ENCODE results near the gene ATG16L2. TPM values are rescaled to one million over a fixed set of nuclear protein-coding genes. Genes with fewer than 3 reads are reported as not detected.

ATG16L2 gene
- total and polyA plus RNA-seq, 9 of the 15 experiments (the other 6 are each of a cell fraction or from before 2014, with no cell fraction given): 0.18 to 11.2 (median 6.2) TPM

DNA sequence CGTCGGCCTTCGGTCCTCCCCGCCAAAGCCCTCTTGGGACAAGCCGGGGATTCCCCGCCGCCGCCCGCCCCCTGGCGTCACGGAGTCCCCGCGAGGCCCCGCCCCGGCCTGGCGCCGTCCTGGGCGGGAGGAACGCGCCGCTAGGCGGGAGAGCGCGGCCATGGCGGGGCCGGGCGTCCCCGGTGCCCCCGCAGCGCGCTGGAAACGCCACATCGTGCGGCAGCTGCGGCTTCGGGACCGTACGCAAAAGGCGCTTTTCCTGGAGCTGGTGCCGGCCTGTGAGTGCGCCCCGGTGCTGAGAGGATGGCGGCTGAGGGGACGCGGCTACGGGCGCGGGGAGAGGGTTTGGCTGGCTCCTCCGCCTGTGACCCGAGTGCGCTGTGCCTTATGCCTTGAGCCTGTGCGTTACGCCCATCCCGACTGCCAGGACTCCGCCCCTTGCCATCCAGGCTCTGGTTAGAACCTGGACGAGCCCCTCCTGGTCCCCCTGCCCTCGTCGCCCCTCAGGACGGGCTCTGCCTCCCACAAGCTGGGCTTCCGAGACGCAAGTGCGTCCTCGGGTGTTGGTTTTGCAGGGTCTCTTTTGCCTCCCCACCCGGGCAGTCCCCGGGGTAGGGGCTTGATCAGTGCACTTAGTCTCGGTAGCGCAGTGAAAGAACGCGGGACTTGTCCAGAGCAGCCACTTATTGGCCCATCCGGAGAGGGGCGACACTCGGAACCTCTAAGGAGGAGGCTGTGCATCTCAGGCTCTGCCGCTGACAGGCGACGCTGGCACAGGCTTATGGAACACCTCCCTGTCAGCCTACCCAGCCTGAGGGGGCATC lies at the start of gene ATG16L2 (continued):
- TF ChIP-seq EP400 (IDR thresholded peaks at IDR 0.05) (peak; percentile 40; the same call in 1 of the 2 replicates), ZEB2 (IDR thresholded peaks at IDR 0.05) (no peak), POLR2G (IDR thresholded peaks at IDR 0.05; ENCODE audit: low read depth, low read length) (peak; percentile 85), ARID2 (IDR thresholded peaks at IDR 0.05) (no peak), NR2F6 (CRISPR knock-in tag; IDR thresholded peaks at IDR 0.05) (no peak), MAFG (tag; conservative IDR thresholded peaks at IDR 0.05) (no peak), SRSF1 (IDR thresholded peaks at IDR 0.05; ENCODE audit: low read depth, low read length) (no peak), ZNF696 (CRISPR knock-in tag; conservative IDR thresholded peaks at IDR 0.05) (no peak), SIN3A (IDR thresholded peaks at IDR 0.05; ENCODE audit: borderline replicate concordance in 2 of 2, control insufficient read depth in 1 of 2, low read depth in 2 of 2, low read length in 2 of 2) (0 out of 4 replicates have a peak, but pooled peaks have one; percentile 25 to 74), U2AF1 (optimal IDR thresholded peaks at IDR 0.05; ENCODE audit: low read depth, low read length) (no peak), HIVEP1 (CRISPR knock-in tag; IDR thresholded peaks at IDR 0.05) (no peak)
- TF ChIP-seq, protein P1, sequence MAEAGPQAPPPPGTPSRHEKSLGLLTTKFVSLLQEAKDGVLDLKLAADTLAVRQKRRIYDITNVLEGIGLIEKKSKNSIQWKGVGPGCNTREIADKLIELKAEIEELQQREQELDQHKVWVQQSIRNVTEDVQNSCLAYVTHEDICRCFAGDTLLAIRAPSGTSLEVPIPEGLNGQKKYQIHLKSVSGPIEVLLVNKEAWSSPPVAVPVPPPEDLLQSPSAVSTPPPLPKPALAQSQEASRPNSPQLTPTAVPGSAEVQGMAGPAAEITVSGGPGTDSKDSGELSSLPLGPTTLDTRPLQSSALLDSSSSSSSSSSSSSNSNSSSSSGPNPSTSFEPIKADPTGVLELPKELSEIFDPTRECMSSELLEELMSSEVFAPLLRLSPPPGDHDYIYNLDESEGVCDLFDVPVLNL (CRISPR knock-in tag; IDR thresholded peaks at IDR 0.05; ENCODE audit: low read depth): no peak
- TF ChIP-seq, protein P2, sequence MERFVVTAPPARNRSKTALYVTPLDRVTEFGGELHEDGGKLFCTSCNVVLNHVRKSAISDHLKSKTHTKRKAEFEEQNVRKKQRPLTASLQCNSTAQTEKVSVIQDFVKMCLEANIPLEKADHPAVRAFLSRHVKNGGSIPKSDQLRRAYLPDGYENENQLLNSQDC (CRISPR knock-in tag; IDR thresholded peaks at IDR 0.05): no peak

All from K562 (cell line).